Breast epithelium (tissue), 4 donors: ENCODE measurements around the gene NUDT14. TPM values are rescaled to one million over a fixed set of nuclear protein-coding genes. Genes with fewer than 3 reads are reported as not detected.

Source experiments
- DNase-seq, 2 donors: peaks; one replicate each; pipeline ENCODE4 v3.0.0-alpha.2; 2019; ENCODE audit warnings: low spot score in 2 of 2
- H3K27ac ChIP-seq, 2 donors: fragments of 200-600 bp; sonication (generic) in 1 of 2; one replicate each; pipeline ENCODE4 v1.5.1; 2016 to 2019; ENCODE audit warnings: mild to moderate bottlenecking in 1 of 2
- H3K27me3 ChIP-seq, 2 donors: fragments of 200-600 bp; sonication (generic) in 1 of 2; one replicate each; pipeline versions ENCODE4 v1.5.1 to v1.6.0; 2017 to 2019; ENCODE audit warnings: control low read depth in 1 of 2, mild to moderate bottlenecking in 1 of 2
- H3K36me3 ChIP-seq: fragments of 200-600 bp; one replicate; pipeline ENCODE4 v1.5.1; 2019
- H3K4me1 ChIP-seq, 2 donors: fragments of 200-600 bp; sonication (generic); one replicate each; pipeline ENCODE4 v1.5.1; 2016 to 2019; ENCODE audit warnings: control low read depth in 1 of 2
- H3K4me3 ChIP-seq, 3 donors: fragments of 200-600 bp; sonication (generic); 1 replicate in 2 of 3; 2 replicates in 1 of 3; pipeline ENCODE4 v1.5.1; 2016 to 2019; ENCODE audit warnings: mild to moderate bottlenecking in 3 of 3, moderate library complexity in 2 of 3
- H3K9me3 ChIP-seq, 2 donors: fragments of 200-600 bp; sonication (generic) in 1 of 2; one replicate each; pipeline ENCODE4 v1.5.1; 2016 to 2019; ENCODE audit warnings: control low read depth in 1 of 2
- CTCF ChIP-seq, 3 donors: fragments of 450-650 bp; IDR thresholded peaks; one replicate each; pipeline ENCODE4 v1.5.1; 2016 to 2017; ENCODE audit warnings: antibody characterized with exemption in 3 of 3, mild to moderate bottlenecking in 3 of 3, moderate library complexity in 3 of 3
- POLR2A ChIP-seq: fragments of 450-650 bp; IDR thresholded peaks from one replicate; pipeline ENCODE4 v1.6.1; 2016; ENCODE audit warnings: antibody characterized with exemption, mild to moderate bottlenecking, moderate library complexity
- POLR2AphosphoS5 ChIP-seq, 3 donors: sonication (generic); formaldehyde crosslinking; IDR thresholded peaks; one replicate each; pipeline ENCODE4 v1.6.1; 2017; ENCODE audit warnings: antibody characterized with exemption in 3 of 3
- intact Hi-C: fragments of 100-400 bp; cut with DNase I; formaldehyde crosslinking; loops from one replicate; pipeline ENCODE4 v1.15.1; 2023; ENCODE audit warnings: low total_unique reads
- total RNA-seq, 3 donors: library from RNA; depleted of rRNA; stranded (reverse); fragments of >200 nt; gene quantifications; one replicate each; pipeline ENCODE4 v1.1.0, GENCODE V29; 2016

Gene NUDT14
- total RNA-seq, 3 donors from 2014 or later = 13.6 to 14.9 (median 14.1) TPM

DNA sequence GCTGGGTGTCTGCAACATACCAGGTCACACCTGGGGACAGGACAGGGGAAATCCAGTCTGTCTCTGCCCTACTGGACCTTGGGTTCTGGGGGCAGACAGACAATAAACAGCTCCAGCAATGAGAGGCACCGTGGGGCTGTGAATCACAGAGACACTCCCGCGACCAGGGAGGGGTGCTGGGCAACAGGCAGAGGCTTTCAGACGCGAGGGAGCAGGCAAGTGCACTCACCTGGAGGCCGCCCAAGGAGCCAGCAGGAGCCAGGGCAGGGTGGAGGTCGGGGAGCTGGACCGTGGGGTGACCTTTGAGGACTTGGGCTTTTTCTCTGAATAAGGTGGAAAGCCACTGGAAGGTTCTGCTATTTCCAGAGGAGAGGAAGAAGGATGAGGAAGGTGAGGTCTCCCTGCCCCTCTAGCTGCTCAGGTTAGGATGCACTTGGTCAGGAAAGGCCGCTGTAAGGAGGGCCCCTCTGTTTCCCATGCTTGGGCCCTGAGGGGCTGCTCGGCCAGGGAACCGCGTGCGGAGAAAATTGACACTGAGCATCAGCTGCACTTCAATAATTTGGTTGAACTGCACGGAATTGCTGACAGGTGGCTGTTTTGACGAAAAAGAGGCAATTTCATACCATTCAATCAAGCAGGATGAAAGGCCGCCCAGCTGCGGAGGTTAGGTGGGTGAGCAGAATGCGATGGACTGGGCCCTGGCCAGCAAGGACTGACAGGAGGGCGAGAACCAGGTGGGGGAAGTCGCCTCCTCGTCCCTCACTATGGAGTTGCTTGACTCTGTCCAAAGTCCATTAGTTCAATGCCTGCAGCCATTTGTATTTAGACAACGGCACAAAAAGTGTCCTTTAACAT lies 54.8 kb downstream of the NUDT14 start:
- intact Hi-C loops = no loop called here
- DNase-seq = peak in 1 of 2 donors; percentile 4

GRCh38 chr14:105124823-105125222 lies 56.3 kb downstream of the NUDT14 start:
- no peak for TF ChIP-seq POLR2A
- TF ChIP-seq CTCF (IDR thresholded peaks at IDR 0.05) = no peak
- TF ChIP-seq POLR2AphosphoS5 (IDR thresholded peaks at IDR 0.05) = no peak
- intact Hi-C loops = loop anchor here (1.0 kb wide), 1 partner anchor 22 kb away; no protein-coding TSS in a partner anchor
- H3K9me3 ChIP-seq = peaks cover 0 to 15% of the 10 kb centered on the region in 2 donors
- DNase-seq = peak in 1 of 2 donors; percentile 9
- no peak overlapping the region for H3K27ac ChIP-seq
- H3K27me3 ChIP-seq = peaks cover 0 to 3% of the 10 kb centered on the region in 2 donors
- H3K36me3 ChIP-seq = no peaks in the 10 kb centered on the region
- peaks cover 0 to 1% of the 10 kb centered on the region in 2 donors for H3K4me1 ChIP-seq
- H3K4me3 ChIP-seq = no peak overlapping the region

More for the DNA sequence above, 54.8 kb downstream of the NUDT14 start:
- Histone ChIP-seq H3K4me1 (no peaks in the 10 kb centered on the region), H3K27ac (no peak overlapping the region), H3K27me3 (peaks cover 0 to 3% of the 10 kb centered on the region in 2 donors), H3K9me3 (peaks cover 0 to 11% of the 10 kb centered on the region in 2 donors), H3K4me3 (no peak overlapping the region), H3K36me3 (no peaks in the 10 kb centered on the region)
- TF ChIP-seq CTCF (IDR thresholded peaks at IDR 0.05) = no peak
- no peak for TF ChIP-seq POLR2AphosphoS5 (IDR thresholded peaks at IDR 0.05)
- TF ChIP-seq POLR2A = no peak

- H3K9me3 ChIP-seq = peaks cover 0 to 15% of the 10 kb centered on the region in 2 donors
- peaks cover 0 to 5% of the 10 kb centered on the region in 2 donors for H3K4me1 ChIP-seq
- H3K27me3 ChIP-seq = peaks cover 0 to 3% of the 10 kb centered on the region in 2 donors
- H3K4me3 ChIP-seq = no peak overlapping the region
- peak in 1 of 2 donors; percentile 11 for DNase-seq
- intact Hi-C loops = loop anchor here (1.0 kb wide), 1 partner anchor 23 kb away; no protein-coding TSS in a partner anchor
- H3K27ac ChIP-seq = no peak overlapping the region
- H3K36me3 ChIP-seq = no peaks in the 10 kb centered on the region
- no peak for TF ChIP-seq POLR2A
Measured at GRCh38 chr14:105123981-105124765, 56.9 kb downstream of the NUDT14 start.

DNA sequence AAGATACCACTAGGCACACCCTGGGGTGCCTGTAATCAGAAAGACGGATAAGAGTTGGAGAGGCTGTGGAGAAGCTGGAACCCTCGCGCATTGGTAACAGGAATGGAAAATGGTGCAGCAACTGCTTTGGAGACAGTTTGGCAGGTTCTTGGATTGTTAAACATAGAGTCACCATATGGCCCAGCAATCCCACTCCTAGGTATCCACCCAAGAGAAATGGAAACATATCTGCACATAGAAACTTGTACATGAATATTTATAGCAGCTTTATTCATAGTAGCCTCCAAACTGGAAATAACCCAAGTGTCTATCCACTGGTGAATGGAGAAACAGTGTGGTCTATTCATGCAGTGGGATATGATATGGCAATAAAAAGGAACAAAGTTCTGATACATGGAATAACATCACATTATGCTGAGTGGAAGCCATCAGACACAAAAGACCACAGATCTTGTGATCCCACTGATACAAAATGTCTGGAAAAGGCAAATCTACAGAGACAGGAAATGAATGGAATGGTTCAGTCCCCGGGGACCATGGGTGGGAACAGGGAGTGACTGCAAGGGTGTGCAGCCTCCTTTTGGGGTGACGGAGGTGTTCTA lies 57.9 kb downstream of the NUDT14 start:
- TF ChIP-seq CTCF (IDR thresholded peaks at IDR 0.05) (no peak), POLR2AphosphoS5 (IDR thresholded peaks at IDR 0.05) (no peak), POLR2A (no peak)
- no peak for DNase-seq
- Histone ChIP-seq H3K9me3 (peaks cover 0 to 15% of the 10 kb centered on the region in 2 donors), H3K36me3 (no peaks in the 10 kb centered on the region), H3K27ac (no peak overlapping the region), H3K4me1 (peaks cover 0 to 5% of the 10 kb centered on the region in 2 donors), H3K27me3 (peaks cover 0 to 3% of the 10 kb centered on the region in 2 donors), H3K4me3 (no peak overlapping the region)
- intact Hi-C loops = no loop called here

Other genes starting within 250 kb of the NUDT14 start
- gene AHNAK2, start 202.9 kb downstream of the NUDT14 start, total RNA-seq = 10 to 100 TPM; 15.1 to 46.7 (median 19.3) TPM
- 10 to 100 TPM in 1 of 3 donors, 1 to 10 TPM in 2; 4.5 to 17.0 (median 8.8) TPM for gene CLBA1, start 195.5 kb downstream of the NUDT14 start, total RNA-seq
- 10 to 100 TPM in 2 of 3 donors, 1 to 10 TPM in 1; 5.1 to 10.4 (median 10.2) TPM for gene CDCA4, start 160.2 kb downstream of the NUDT14 start, total RNA-seq
- 1 to 10 TPM; 1.3 to 2.9 (median 1.8) TPM for gene GPR132, start 115.9 kb downstream of the NUDT14 start, total RNA-seq
- gene JAG2, start 12.5 kb downstream of the NUDT14 start, total RNA-seq = 10 to 100 TPM in 2 of 3 donors, 1 to 10 TPM in 1; 4.2 to 15.4 (median 13.1) TPM
- 10 to 100 TPM; 37.0 to 86.1 (median 41.0) TPM for gene BTBD6, start 67.2 kb upstream of the NUDT14 start, total RNA-seq
- gene BRF1, start 119.7 kb upstream of the NUDT14 start, total RNA-seq = 10 to 100 TPM; 30.2 to 45.6 (median 38.6) TPM
- gene PACS2, start 133.4 kb upstream of the NUDT14 start, total RNA-seq = 10 to 100 TPM; 46.0 to 70.9 (median 67.8) TPM
- gene TEX22, start 217.2 kb upstream of the NUDT14 start, total RNA-seq = under 1 TPM; 0.33 to 0.64 (median 0.59) TPM
- 10 to 100 TPM; 50.7 to 70.1 (median 68.8) TPM for gene MTA1, start 238.5 kb upstream of the NUDT14 start, total RNA-seq